Mucosa of stomach (tissue), 1 donor: ENCODE results near the gene MED27.

Experiments used
- H3K27me3 ChIP-seq: one replicate; pipeline ENCODE4 v1.7.0; 2013; ENCODE audit warnings: mild to moderate bottlenecking, low read length; ENCODE audit not compliant: control insufficient read depth, insufficient read depth
- H3K36me3 ChIP-seq: one replicate; pipeline ENCODE4 v1.7.0; 2013; ENCODE audit warnings: low read length; ENCODE audit not compliant: control insufficient read depth, insufficient read depth
- H3K4me1 ChIP-seq: one replicate; pipeline ENCODE4 v1.7.0; 2013; ENCODE audit warnings: mild to moderate bottlenecking, low read length; ENCODE audit not compliant: control insufficient read depth, insufficient read depth
- H3K4me3 ChIP-seq: one replicate; pipeline ENCODE4 v1.7.0; 2013; ENCODE audit warnings: low read length
- H3K9ac ChIP-seq: one replicate; pipeline ENCODE4 v1.7.0; 2013; ENCODE audit warnings: mild to moderate bottlenecking, low read length, moderate library complexity
- H3K9me3 ChIP-seq: one replicate; pipeline ENCODE4 v1.7.0; 2013; ENCODE audit warnings: mild to moderate bottlenecking, low read length, moderate library complexity; ENCODE audit not compliant: control insufficient read depth
- donor health status: Pancreatic carcinoma.

MED27 gene

DNA sequence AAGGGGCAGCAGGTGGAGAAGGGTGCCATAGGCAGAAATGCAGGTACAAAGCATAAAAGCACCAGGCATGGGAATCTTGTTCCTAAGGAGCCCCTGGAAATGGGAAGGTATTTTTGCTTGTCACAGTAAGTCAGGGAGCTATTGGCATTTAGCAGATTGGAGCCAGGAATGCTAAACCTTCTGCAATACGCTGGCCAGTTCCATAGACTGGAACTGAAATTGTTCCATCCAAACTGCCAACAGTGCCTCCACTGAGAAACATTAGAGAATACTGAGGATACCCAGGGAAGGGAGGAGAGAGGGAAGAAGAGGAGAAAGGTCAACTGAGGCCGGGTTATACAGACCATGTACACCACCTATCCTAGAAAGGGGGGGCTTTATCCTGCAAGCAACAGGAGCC lies 162.7 kb downstream of the MED27 start:
- H3K4me3 ChIP-seq = no peak overlapping the region
- H3K9me3 ChIP-seq = no peaks in the 10 kb centered on the region
- H3K27me3 ChIP-seq = no peaks in the 10 kb centered on the region
- no peaks in the 10 kb centered on the region for H3K4me1 ChIP-seq
- no peaks in the 10 kb centered on the region for H3K36me3 ChIP-seq
- H3K9ac ChIP-seq = no peak overlapping the region

DNA sequence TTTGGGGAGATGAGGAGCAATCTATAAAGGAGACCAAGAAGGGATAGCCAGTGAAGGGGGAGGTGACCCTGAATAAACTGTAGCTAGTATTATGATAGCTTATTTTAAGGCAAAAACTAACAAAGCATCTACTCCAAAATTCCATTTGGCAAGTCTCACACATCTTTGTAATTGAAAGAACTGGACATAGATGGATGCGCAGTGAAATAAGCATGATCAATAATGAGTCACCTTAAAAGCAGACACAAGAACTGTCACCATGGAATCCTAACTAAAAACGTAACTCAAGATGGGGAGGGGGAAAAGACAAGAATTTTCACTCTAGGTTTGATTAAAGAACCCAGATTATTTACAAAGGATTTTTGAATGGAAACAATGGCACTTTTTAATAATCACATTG lies 164.5 kb downstream of the MED27 start:
- no peaks in the 10 kb centered on the region for H3K36me3 ChIP-seq

DNA sequence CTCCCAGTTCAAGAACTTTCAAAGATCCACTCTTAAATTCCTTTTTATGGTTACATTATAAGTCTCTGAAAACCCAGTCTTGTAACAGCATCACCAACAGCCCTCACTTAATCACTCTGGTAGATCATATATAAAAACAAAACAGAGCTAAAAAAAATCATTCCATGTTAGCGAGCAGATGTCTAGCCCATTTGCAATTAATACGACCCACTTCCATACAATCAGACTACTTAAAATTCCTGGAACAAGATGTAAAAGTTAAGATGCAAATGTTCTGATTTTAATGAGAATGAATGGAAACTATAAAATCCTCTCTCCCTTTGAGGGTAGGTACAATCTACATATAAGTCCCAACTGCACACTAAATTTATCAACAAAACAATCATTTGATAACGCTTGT lies 167.0 kb downstream of the MED27 start:
- Histone ChIP-seq H3K36me3 (no peaks in the 10 kb centered on the region), H3K9me3 (no peaks in the 10 kb centered on the region), H3K4me3 (no peak overlapping the region), H3K9ac (no peak overlapping the region), H3K27me3 (no peaks in the 10 kb centered on the region), H3K4me1 (no peaks in the 10 kb centered on the region)

More for the DNA sequence above, 164.5 kb downstream of the MED27 start:
- H3K9me3 ChIP-seq = no peaks in the 10 kb centered on the region
- no peaks in the 10 kb centered on the region for H3K27me3 ChIP-seq
- no peak overlapping the region for H3K4me3 ChIP-seq
- no peaks in the 10 kb centered on the region for H3K4me1 ChIP-seq
- H3K9ac ChIP-seq = no peak overlapping the region

DNA sequence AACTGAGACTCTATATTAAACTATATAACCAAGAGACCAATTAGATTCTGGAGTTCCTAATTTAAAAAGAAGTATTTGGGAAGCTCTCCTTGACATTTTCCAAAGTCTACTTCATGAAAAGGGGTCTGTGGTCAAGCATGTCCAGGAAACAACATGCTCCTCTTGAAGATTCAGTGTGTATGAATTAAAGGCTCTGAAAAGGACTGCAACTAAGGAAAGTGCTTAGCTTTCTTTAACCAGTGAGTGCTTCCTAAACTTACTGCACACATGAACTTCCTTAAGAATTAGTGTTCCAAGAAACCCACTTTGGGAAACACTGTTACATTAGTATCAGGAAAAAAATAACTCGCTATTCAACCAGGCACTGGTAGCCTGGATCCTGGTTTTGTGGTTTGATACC lies 167.6 kb downstream of the MED27 start:
- Histone ChIP-seq H3K9ac (no peak overlapping the region), H3K36me3 (no peaks in the 10 kb centered on the region), H3K4me3 (no peak overlapping the region), H3K9me3 (no peaks in the 10 kb centered on the region), H3K4me1 (no peaks in the 10 kb centered on the region), H3K27me3 (no peaks in the 10 kb centered on the region)

DNA sequence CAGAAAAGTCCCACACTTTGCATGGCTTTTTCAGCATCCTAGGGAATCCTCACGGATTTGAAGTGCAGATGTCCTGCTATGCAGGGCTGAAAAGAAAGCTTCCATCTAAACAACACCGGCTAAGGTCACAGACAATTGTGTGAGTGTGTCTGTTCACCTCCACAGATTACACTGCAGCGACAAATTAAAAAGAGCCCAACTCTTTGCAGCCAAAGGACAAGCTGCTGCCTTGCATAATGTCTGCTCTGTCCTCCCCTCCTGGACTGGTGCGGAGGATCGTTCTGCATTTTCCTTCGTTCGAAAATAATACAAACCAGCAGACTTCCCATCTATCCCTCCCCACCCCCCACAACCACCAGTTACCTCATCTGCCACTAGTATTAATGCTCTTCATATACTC lies 169.1 kb downstream of the MED27 start:
- Histone ChIP-seq H3K4me1 (no peaks in the 10 kb centered on the region), H3K9ac (no peak overlapping the region), H3K9me3 (no peaks in the 10 kb centered on the region), H3K4me3 (no peak overlapping the region), H3K36me3 (no peaks in the 10 kb centered on the region), H3K27me3 (no peaks in the 10 kb centered on the region)

DNA sequence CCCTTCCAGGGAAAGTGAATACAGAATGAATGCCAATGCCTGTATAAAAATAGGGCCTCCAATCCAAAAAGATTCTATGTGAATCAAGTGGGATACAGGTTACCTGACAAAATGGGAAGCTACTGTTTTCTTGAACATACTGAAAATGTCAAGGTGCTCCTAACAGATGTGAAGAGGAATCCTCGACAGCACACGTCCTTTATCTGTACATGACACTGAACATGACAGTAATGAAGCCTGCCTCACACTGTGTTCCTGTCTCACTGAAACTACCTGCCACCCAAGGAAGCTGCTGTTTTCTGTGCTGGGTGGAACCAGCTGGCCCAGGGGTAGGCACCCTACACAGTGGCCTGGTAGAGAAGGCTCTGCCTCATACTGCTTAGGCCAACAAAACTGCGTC lies 174.5 kb downstream of the MED27 start:
- Histone ChIP-seq H3K9ac (no peak overlapping the region), H3K4me1 (no peaks in the 10 kb centered on the region), H3K9me3 (no peaks in the 10 kb centered on the region), H3K36me3 (no peaks in the 10 kb centered on the region), H3K4me3 (no peak overlapping the region), H3K27me3 (no peaks in the 10 kb centered on the region)

DNA sequence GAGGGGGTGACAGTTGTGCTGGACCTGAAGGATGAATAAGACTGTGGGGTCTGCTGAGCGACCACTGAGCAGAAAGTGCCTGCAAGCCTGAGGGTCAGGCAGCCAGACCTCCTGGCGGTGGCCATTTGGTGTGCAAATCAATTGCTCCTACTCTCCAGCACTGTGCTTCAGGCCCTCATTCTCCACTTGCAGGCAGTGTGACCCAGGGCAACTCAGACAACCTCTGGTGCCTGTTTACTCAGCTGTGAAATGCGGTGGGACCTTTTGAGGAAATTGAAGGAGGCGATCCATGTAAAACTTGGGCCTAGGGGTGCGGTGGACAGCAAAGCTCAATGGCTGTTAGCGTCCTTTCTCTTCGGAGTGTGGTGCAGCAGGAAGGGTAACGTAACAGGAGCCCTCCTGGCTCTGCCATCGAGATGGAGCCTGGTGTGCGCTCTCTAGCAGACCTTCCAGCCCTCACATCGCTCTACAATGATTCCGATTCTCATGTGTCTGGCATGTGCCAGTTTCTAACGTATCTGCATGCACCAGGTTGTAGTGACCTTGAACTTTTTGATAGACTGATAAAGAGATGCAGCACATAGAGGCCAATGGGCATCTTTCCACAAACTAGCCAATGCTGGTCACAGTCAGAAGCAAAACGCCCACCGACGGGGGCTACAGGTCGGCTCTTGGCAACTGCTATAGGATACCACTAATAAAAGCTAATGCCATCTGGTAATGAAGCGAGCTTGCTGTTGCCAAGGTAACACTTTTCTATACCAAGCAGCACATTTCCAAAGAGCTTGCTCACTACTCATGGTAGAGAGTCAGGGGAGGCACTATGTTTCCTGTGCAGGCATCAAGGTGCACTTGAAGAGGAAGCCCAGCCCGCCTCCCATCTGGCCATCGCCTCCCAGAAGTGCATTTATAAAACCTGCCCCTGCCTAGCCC lies 180.1 kb downstream of the MED27 start:
- H3K4me3 ChIP-seq = no peak overlapping the region
- no peak overlapping the region for H3K9ac ChIP-seq
- H3K9me3 ChIP-seq = no peaks in the 10 kb centered on the region
- H3K4me1 ChIP-seq = no peaks in the 10 kb centered on the region
- no peaks in the 10 kb centered on the region for H3K27me3 ChIP-seq
- no peaks in the 10 kb centered on the region for H3K36me3 ChIP-seq

DNA sequence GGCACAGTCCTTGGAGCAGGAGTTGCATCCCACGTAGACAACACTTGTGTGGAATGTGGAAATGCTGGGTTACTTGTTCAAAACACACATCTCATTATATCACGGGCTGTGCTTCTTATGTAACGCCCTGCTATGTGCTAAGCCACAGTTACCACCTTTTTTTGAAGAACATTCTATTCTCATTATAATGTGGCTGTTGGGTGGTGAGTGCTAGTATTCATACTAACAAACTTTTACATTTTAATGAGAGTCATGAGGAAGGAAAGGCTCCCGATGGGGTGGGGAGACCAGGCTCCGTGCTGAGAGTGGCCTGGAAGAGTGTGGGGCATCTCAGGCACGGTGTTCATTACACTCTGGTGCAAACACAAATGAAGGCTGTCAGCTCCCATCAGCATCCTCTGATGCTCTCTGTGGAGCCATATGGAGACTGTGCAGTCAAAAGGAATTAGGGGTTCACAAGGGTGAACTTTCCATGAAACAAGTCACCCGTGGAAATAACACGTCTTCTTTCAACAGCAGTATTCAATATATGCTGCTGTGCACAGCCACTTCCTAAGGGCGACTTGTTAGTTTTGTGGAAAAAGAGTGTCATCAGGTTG lies 186.7 kb downstream of the MED27 start:
- no peak overlapping the region for H3K4me3 ChIP-seq
- no peak overlapping the region for H3K9ac ChIP-seq
- no peaks in the 10 kb centered on the region for H3K36me3 ChIP-seq
- H3K4me1 ChIP-seq = no peaks in the 10 kb centered on the region
- no peaks in the 10 kb centered on the region for H3K9me3 ChIP-seq
- no peaks in the 10 kb centered on the region for H3K27me3 ChIP-seq

DNA sequence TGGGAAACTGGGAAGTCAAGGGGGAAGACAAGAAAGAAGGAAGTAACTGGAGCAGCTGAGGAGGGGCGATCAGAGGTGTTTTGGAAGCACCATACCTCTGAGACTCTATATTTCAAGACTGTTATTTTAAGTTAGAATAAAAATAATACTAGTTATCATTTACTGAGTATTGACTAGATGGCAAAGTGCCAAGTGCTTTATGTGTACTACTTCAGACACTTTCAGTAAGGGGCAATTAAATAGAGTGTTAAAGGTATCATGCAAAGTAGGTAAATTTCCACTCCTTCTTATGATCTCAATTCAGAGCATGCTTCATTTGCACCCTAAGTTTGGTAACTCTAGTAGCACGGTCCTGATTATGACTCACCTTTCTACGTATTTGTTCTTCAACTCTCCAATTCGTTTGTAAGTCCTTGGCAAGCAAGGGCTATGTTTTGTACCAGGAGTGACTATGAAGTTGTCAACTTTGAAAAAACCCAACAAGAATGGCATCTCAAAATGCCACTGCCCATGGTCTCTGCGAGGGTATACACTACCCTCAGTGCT lies 187.4 kb downstream of the MED27 start:
- no peak overlapping the region for H3K9ac ChIP-seq
- no peaks in the 10 kb centered on the region for H3K27me3 ChIP-seq
- H3K4me1 ChIP-seq = no peaks in the 10 kb centered on the region
- H3K36me3 ChIP-seq = no peaks in the 10 kb centered on the region
- H3K4me3 ChIP-seq = no peak overlapping the region
- no peaks in the 10 kb centered on the region for H3K9me3 ChIP-seq

DNA sequence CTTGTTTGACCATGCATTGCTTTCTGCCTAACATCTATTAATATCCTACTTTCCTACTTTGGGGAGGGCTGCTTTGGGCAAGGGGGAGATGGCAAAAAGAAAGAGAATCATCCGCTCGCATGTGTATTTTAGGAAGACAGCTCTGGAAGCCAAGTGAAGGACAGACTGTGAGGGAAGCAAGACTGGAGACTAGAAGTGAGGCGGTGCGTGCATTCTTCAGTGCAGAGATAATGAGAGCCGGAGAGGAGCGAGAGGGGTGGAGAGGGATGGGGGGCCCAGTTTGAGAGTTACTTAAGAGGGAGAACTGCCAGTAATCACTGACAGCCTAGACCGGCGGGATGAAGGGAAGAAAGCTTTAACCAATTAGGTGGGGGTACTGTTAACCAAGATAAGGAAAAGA lies 188.1 kb downstream of the MED27 start:
- H3K4me1 ChIP-seq = no peaks in the 10 kb centered on the region
- H3K4me3 ChIP-seq = no peak overlapping the region
- H3K9me3 ChIP-seq = no peaks in the 10 kb centered on the region
- H3K9ac ChIP-seq = no peak overlapping the region
- H3K27me3 ChIP-seq = no peaks in the 10 kb centered on the region
- H3K36me3 ChIP-seq = no peaks in the 10 kb centered on the region

DNA sequence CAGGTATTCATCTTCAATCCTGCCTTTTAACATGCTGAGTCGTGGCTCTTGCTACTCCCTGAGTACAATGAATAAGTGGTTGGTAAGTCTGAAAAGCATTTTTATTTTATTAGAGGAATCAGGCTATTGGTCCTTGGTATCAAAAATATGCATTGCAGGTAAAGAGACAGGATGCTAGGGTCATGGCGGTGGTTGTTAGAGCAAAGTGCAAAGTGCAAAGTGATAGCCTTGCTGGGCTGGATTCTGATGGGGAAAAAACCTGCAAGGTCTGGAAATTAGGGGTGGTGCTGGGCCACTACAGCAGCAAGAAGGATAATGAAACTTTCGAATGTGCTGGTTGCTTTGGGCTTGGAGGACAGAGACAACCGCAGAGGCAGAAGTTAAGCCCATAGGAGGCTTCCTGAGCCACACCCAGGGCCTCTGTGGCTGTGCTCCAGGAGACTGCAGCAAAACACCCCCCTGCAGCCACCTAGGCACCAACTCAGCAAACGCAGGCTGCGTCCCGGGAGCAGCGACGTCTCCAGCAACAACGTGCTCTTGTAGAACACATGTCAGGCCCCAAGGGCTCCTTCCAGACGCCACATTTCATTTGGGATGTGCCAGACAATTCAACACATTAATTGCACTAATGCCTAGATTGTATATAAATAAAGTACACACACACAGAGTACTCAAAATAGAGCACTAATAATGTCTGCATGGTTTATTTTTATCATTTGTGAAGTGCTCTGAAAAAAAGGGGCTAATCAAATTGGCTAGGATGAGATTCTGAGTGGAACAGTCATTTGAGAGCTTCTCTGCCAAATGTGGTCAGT lies 190.0 kb downstream of the MED27 start:
- Histone ChIP-seq H3K4me1 (no peaks in the 10 kb centered on the region), H3K9ac (no peak overlapping the region), H3K9me3 (no peaks in the 10 kb centered on the region)

DNA sequence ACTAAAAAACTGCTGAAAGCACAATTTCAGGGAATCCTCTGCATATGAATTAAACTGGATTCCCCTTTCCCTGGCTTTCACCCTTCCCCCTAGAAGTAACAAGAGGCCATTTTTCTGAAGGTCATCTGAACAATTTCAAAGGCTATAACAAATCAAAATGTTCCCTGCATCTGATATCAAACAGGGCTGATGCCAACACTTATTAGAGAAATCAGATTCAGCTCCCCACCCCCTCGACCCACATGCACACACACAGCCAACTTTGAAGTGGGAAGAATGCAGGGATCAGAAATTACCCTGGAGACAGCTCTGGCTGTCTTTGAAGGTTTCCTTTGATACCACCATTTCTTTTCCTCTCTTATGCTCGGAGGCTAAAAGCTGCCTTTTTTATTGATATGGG lies 190.7 kb downstream of the MED27 start:
- no peaks in the 10 kb centered on the region for H3K9me3 ChIP-seq
- no peaks in the 10 kb centered on the region for H3K36me3 ChIP-seq
- no peak overlapping the region for H3K9ac ChIP-seq

More for the DNA sequence above, 190.0 kb downstream of the MED27 start:
- Histone ChIP-seq H3K36me3 (no peaks in the 10 kb centered on the region), H3K27me3 (no peaks in the 10 kb centered on the region), H3K4me3 (no peak overlapping the region)

More for the DNA sequence above, 190.7 kb downstream of the MED27 start:
- H3K4me1 ChIP-seq = no peaks in the 10 kb centered on the region
- H3K4me3 ChIP-seq = no peak overlapping the region
- no peaks in the 10 kb centered on the region for H3K27me3 ChIP-seq
